ENCODE data around the gene DERL3. TPM values are rescaled to one million over a fixed set of nuclear protein-coding genes. Genes with fewer than 3 reads are reported as not detected.

DERL3 gene
- total and polyA plus RNA-seq, 2 of the 13 experiments (the other 11 are each of a cell fraction or from before 2014, with no cell fraction given), result not detected

DNA sequence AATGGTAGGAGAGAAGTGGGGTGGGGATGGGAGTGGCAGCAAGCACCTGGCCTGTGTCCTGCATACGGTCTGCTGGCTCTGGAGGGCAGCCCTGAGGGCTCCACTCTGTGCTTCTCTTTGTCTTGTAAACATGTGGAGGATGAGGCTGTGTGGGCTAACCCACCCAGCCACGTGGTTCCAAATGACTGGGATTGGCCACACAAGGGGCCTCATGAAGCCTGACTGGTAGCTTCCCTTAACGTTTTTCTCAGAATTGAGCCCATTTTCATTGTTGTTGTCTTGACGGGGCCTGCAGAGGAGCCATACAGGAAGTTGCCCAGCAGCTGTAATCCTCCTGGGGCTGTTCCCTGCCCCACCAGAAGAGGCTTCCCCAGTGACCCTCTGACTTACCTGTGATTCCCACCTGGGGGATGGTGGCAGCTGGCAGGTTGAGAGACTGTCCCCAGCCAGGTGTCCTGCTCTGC lies 18.0 kb downstream of the DERL3 start (continued):
- TF ChIP-seq ZBTB33 (CRISPR knock-in tag; IDR thresholded peaks at IDR 0.05) (no peak), ZNF747 (CRISPR knock-in tag; IDR thresholded peaks at IDR 0.05; ENCODE audit: borderline replicate concordance) (no peak), GATAD2A (CRISPR knock-in tag; IDR thresholded peaks at IDR 0.05) (no peak)
- TF ChIP-seq, protein P1, sequence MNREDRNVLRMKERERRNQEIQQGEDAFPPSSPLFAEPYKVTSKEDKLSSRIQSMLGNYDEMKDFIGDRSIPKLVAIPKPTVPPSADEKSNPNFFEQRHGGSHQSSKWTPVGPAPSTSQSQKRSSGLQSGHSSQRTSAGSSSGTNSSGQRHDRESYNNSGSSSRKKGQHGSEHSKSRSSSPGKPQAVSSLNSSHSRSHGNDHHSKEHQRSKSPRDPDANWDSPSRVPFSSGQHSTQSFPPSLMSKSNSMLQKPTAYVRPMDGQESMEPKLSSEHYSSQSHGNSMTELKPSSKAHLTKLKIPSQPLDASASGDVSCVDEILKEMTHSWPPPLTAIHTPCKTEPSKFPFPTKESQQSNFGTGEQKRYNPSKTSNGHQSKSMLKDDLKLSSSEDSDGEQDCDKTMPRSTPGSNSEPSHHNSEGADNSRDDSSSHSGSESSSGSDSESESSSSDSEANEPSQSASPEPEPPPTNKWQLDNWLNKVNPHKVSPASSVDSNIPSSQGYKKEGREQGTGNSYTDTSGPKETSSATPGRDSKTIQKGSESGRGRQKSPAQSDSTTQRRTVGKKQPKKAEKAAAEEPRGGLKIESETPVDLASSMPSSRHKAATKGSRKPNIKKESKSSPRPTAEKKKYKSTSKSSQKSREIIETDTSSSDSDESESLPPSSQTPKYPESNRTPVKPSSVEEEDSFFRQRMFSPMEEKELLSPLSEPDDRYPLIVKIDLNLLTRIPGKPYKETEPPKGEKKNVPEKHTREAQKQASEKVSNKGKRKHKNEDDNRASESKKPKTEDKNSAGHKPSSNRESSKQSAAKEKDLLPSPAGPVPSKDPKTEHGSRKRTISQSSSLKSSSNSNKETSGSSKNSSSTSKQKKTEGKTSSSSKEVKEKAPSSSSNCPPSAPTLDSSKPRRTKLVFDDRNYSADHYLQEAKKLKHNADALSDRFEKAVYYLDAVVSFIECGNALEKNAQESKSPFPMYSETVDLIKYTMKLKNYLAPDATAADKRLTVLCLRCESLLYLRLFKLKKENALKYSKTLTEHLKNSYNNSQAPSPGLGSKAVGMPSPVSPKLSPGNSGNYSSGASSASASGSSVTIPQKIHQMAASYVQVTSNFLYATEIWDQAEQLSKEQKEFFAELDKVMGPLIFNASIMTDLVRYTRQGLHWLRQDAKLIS (CRISPR knock-in tag; IDR thresholded peaks at IDR 0.05), result no peak

GRCh38 chr22:23818541-23818940 lies 20.3 kb downstream of the DERL3 start:
- ATAC-seq, result no peak
- CTCF ChIA-PET (ENCODE audit: low intra/inter-chr PET ratio, low total read pairs), result no interaction called here
- no peak for TF ChIP-seq GATAD2A (CRISPR knock-in tag; IDR thresholded peaks at IDR 0.05)
- TF ChIP-seq NFRKB (IDR thresholded peaks at IDR 0.05), result no peak
- TF ChIP-seq, protein P2, sequence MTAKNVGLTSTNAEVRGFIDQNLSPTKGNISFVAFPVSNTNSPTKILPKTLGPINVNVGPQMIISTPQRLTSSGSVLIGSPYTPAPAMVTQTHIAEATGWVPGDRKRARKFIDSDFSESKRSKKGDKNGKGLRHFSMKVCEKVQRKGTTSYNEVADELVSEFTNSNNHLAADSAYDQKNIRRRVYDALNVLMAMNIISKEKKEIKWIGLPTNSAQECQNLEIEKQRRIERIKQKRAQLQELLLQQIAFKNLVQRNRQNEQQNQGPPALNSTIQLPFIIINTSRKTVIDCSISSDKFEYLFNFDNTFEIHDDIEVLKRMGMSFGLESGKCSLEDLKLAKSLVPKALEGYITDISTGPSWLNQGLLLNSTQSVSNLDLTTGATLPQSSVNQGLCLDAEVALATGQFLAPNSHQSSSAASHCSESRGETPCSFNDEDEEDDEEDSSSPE (CRISPR knock-in tag; IDR thresholded peaks at IDR 0.05), result no peak
- no peak for TF ChIP-seq KMT2B (CRISPR knock-in tag; IDR thresholded peaks at IDR 0.05)
- TF ChIP-seq NPAS2 (CRISPR knock-in tag; IDR thresholded peaks at IDR 0.05; ENCODE audit: borderline replicate concordance), result no peak
- no peak for TF ChIP-seq MTF2 (CRISPR knock-in tag; IDR thresholded peaks at IDR 0.05; ENCODE audit: borderline replicate concordance)
- no peak for TF ChIP-seq MED13 (CRISPR knock-in tag; IDR thresholded peaks at IDR 0.05)
- no peak for TF ChIP-seq CREB1 (IDR thresholded peaks at IDR 0.05)
- TF ChIP-seq CREB1 (CRISPR knock-in tag; IDR thresholded peaks at IDR 0.05), result no peak
- TF ChIP-seq, protein P3, sequence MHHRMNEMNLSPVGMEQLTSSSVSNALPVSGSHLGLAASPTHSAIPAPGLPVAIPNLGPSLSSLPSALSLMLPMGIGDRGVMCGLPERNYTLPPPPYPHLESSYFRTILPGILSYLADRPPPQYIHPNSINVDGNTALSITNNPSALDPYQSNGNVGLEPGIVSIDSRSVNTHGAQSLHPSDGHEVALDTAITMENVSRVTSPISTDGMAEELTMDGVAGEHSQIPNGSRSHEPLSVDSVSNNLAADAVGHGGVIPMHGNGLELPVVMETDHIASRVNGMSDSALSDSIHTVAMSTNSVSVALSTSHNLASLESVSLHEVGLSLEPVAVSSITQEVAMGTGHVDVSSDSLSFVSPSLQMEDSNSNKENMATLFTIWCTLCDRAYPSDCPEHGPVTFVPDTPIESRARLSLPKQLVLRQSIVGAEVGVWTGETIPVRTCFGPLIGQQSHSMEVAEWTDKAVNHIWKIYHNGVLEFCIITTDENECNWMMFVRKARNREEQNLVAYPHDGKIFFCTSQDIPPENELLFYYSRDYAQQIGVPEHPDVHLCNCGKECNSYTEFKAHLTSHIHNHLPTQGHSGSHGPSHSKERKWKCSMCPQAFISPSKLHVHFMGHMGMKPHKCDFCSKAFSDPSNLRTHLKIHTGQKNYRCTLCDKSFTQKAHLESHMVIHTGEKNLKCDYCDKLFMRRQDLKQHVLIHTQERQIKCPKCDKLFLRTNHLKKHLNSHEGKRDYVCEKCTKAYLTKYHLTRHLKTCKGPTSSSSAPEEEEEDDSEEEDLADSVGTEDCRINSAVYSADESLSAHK (CRISPR knock-in tag; IDR thresholded peaks at IDR 0.05; ENCODE audit: borderline replicate concordance), result no peak
- no peak for TF ChIP-seq ZNF136 (CRISPR knock-in tag; IDR thresholded peaks at IDR 0.05; ENCODE audit: low read depth)
- no peak for TF ChIP-seq REXO4 (CRISPR knock-in tag; IDR thresholded peaks at IDR 0.05; ENCODE audit: borderline replicate concordance)

More at GRCh38 chr22:23818541-23818940, 20.3 kb downstream of the DERL3 start:
- no peak for DNase-seq (ENCODE audit: low spot score)
- WGBS (ENCODE audit: low lambda C conversion rate), result 98% methylated on average over 2 of the region's 2 CpGs
- in situ Hi-C loops (cut with HindIII; ENCODE audit: extremely low pct_ligation_motif_present, low pct_unique_long_range_greater_than_20kb), result no loop called here
- Histone ChIP-seq H3K4me1 (ENCODE audit: insufficient read depth, low read length) (no peaks in the 10 kb centered on the region), H4K20me1 (ENCODE audit: insufficient read depth, low read length) (no peaks in the 10 kb centered on the region), H3K4me3 (replicated peaks in 1 of 3; ENCODE audit: insufficient read depth in 1 of 3, low read depth in 2 of 3, low read length in 3 of 3) (no peak overlapping the region), H3K27ac (ENCODE audit: extremely low read length, insufficient read depth, low read length) (no peak overlapping the region), H3K79me2 (ENCODE audit: insufficient read depth, low read length) (no peaks in the 10 kb centered on the region), H3K4me2 (ENCODE audit: low read depth, low read length) (no peak overlapping the region), H3K9me3 (ENCODE audit: low read length) (no peaks in the 10 kb centered on the region), H2AFZ (ENCODE audit: low read length) (no peak overlapping the region), H3K36me3 (replicated peaks in 1 of 2; ENCODE audit: control insufficient read depth in 1 of 2, insufficient read depth in 2 of 2, low read length in 2 of 2) (peaks cover 36 to 54% of the 10 kb centered on the region in 2 experiments), H3K27me3 (ENCODE audit: control insufficient read depth in 1 of 2, insufficient read depth in 2 of 2, low read length in 2 of 2) (no peaks in the 10 kb centered on the region), H3K9ac (ENCODE audit: insufficient read depth, low read depth, low read length) (no peak overlapping the region)
- POLR2A ChIA-PET, result no interaction called here
- intact Hi-C loops (cut with micrococcal nuclease; ENCODE audit: unreplicated experiment), result no loop called here
- no TSS peak for BruUV-seq (replicated peaks)
- no peak for FAIRE-seq
